Esophagus muscularis mucosa (tissue), 4 donors: ENCODE data around the gene PRKCQ. TPM values are rescaled to one million over a fixed set of nuclear protein-coding genes. Genes with fewer than 3 reads are reported as not detected.

Source experiments
- DNase-seq: peaks from one replicate; pipeline ENCODE4 v3.0.0-alpha.2; 2017; ENCODE audit errors: extremely low spot score
- H3K27ac ChIP-seq, 4 donors: fragments of 200-600 bp; sonication (generic); replicated peaks in 1 of 4; 1 replicate in 3 of 4; 2 replicates in 1 of 4; pipeline ENCODE4 v1.5.1; 2016 to 2019; ENCODE audit warnings: mild to moderate bottlenecking in 1 of 4
- H3K27me3 ChIP-seq, 4 donors: fragments of 200-600 bp; sonication (generic); one replicate each; pipeline versions ENCODE4 v1.5.1 to v1.6.0; 2016 to 2019
- H3K36me3 ChIP-seq, 4 donors: fragments of 200-600 bp; sonication (generic); one replicate each; pipeline ENCODE4 v1.5.1; 2016 to 2019
- H3K4me1 ChIP-seq, 4 donors: fragments of 200-600 bp; sonication (generic); one replicate each; pipeline ENCODE4 v1.5.1; 2016 to 2019
- H3K4me3 ChIP-seq, 4 donors: fragments of 200-600 bp; sonication (generic); 1 replicate in 2 of 4; 2 replicates in 2 of 4; pipeline ENCODE4 v1.5.1; 2016 to 2019; ENCODE audit warnings: mild to moderate bottlenecking in 4 of 4, moderate library complexity in 1 of 4
- H3K9me3 ChIP-seq, 4 donors: fragments of 200-600 bp; sonication (generic); 1 replicate in 3 of 4; 2 replicates in 1 of 4; pipeline ENCODE4 v1.5.1; 2016 to 2019
- CTCF ChIP-seq, 3 experiments: fragments of 200-600 bp in 2 of 3; fragments of 450-650 bp in 1 of 3; sonication (generic) in 2 of 3; IDR thresholded peaks; one replicate each; pipeline ENCODE4 v1.5.1; 2017 to 2019; ENCODE audit warnings: antibody characterized with exemption in 3 of 3, mild to moderate bottlenecking in 2 of 3, moderate library complexity in 1 of 3
- EP300 ChIP-seq: sonication (generic); formaldehyde crosslinking; IDR thresholded peaks from one replicate; pipeline ENCODE4 v1.6.1; 2017; ENCODE audit warnings: antibody characterized with exemption
- POLR2A ChIP-seq: fragments of 450-650 bp; IDR thresholded peaks from one replicate; pipeline ENCODE4 v1.6.1; 2017; ENCODE audit warnings: antibody characterized with exemption, moderate library complexity, mild to moderate bottlenecking, low read depth
- POLR2AphosphoS5 ChIP-seq, 2 donors: sonication (generic); formaldehyde crosslinking; IDR thresholded peaks; one replicate each; pipeline ENCODE4 v1.6.1; 2017; ENCODE audit warnings: antibody characterized with exemption in 2 of 2
- WGBS: methylation state at CpG from one replicate; pipeline ENCODE4 v1.1.5; 2018; 5-methylcytosine and 5-hydroxymethylcytosine counted together
- intact Hi-C: fragments of 100-400 bp; cut with DNase I; formaldehyde crosslinking; loops from one replicate; pipeline ENCODE4 v1.15.1; 2023
- total RNA-seq, 4 donors: library from RNA; depleted of rRNA; stranded (reverse); fragments of >200 nt; gene quantifications; one replicate each; pipeline versions ENCODE4 v1.1.0 to v1.2.1, GENCODE V29; 2016

PRKCQ gene
- total RNA-seq, 4 donors from 2014 or later = 4.6 to 9.4 (median 6.8) TPM

- Histone ChIP-seq H3K4me1 (no peaks in the 10 kb centered on the region), H3K9me3 (no peaks in the 10 kb centered on the region), H3K4me3 (no peak overlapping the region), H3K27ac (no peak overlapping the region), H3K36me3 (no peaks in the 10 kb centered on the region), H3K27me3 (peaks cover 0 to 15% (median 0%) of the 10 kb centered on the region in 4 donors)
- TF ChIP-seq POLR2A (no peak), POLR2AphosphoS5 (IDR thresholded peaks at IDR 0.05) (no peak), EP300 (no peak), CTCF (IDR thresholded peaks at IDR 0.05) (no peak)
- 79% methylated on average over 7 of the region's 7 CpGs for WGBS
- no peak for DNase-seq
- intact Hi-C loops = no loop called here
Measured at GRCh38 chr10:6600224-6600987, 20.3 kb upstream of the PRKCQ start.

GRCh38 chr10:6598679-6599078 is 18.6 kb upstream of the PRKCQ start:
- no peaks in the 10 kb centered on the region for H3K36me3 ChIP-seq
- no peak overlapping the region for H3K27ac ChIP-seq
- no peaks in the 10 kb centered on the region for H3K9me3 ChIP-seq
- no peak overlapping the region for H3K4me3 ChIP-seq
- WGBS = 89% methylated on average over 1 of the region's 1 CpG
- H3K27me3 ChIP-seq = peaks cover 0 to 8% (median 0%) of the 10 kb centered on the region in 4 donors
- intact Hi-C loops = no loop called here
- TF ChIP-seq POLR2AphosphoS5 (IDR thresholded peaks at IDR 0.05) (no peak), POLR2A (no peak), CTCF (IDR thresholded peaks at IDR 0.05) (no peak), EP300 (no peak)
- DNase-seq = no peak
- no peaks in the 10 kb centered on the region for H3K4me1 ChIP-seq

- intact Hi-C loops = no loop called here
- no peak for DNase-seq
- H3K27me3 ChIP-seq = no peaks in the 10 kb centered on the region
- H3K36me3 ChIP-seq = no peaks in the 10 kb centered on the region
- no peak overlapping the region for H3K4me3 ChIP-seq
- no peaks in the 10 kb centered on the region for H3K9me3 ChIP-seq
- 67% methylated on average over 5 of the region's 5 CpGs for WGBS
- H3K4me1 ChIP-seq = no peaks in the 10 kb centered on the region
- no peak overlapping the region for H3K27ac ChIP-seq
- TF ChIP-seq POLR2A = no peak
- TF ChIP-seq EP300 = no peak
- no peak for TF ChIP-seq POLR2AphosphoS5 (IDR thresholded peaks at IDR 0.05)
- TF ChIP-seq CTCF (IDR thresholded peaks at IDR 0.05) = no peak
Measured at GRCh38 chr10:6597478-6597877, 17.4 kb upstream of the PRKCQ start.

GRCh38 chr10:6595499-6595898 is 15.4 kb upstream of the PRKCQ start:
- TF ChIP-seq EP300 = no peak
- TF ChIP-seq CTCF (IDR thresholded peaks at IDR 0.05) = no peak
- TF ChIP-seq POLR2A = no peak
- TF ChIP-seq POLR2AphosphoS5 (IDR thresholded peaks at IDR 0.05) = no peak
- Histone ChIP-seq H3K9me3 (no peaks in the 10 kb centered on the region), H3K27me3 (no peaks in the 10 kb centered on the region), H3K4me3 (no peak overlapping the region), H3K27ac (no peak overlapping the region), H3K4me1 (no peaks in the 10 kb centered on the region), H3K36me3 (no peaks in the 10 kb centered on the region)
- intact Hi-C loops = no loop called here
- no peak for DNase-seq
- 92% methylated on average over 4 of the region's 4 CpGs for WGBS
